Measurements from ENCODE around the gene MLIP.

- TF ChIP-seq CTCF (IDR thresholded peaks at IDR 0.05) (no peak), POLR2A (IDR thresholded peaks at IDR 0.05) (no peak), EP300 (IDR thresholded peaks at IDR 0.05) (no peak)
Observed at GRCh38 chr6:54093326-54093948, 17.8 kb upstream of the MLIP start.
